Bronchial epithelial cell (primary cell): Measurements from ENCODE around the gene LCP2. TPM values are rescaled to one million over a fixed set of nuclear protein-coding genes. Genes with fewer than 3 reads are reported as not detected.

Experiments
- total RNA-seq: library from RNA; depleted of rRNA; stranded (reverse); fragments of >200 nt; gene quantifications from 2 replicates; pipeline ENCODE4 v1.2.1, GENCODE V29; 2014

LCP2 gene
- total RNA-seq, 1 donor from 2014 or later: not detected

Other genes starting within 250 kb of the LCP2 start
- not detected in 2 replicates for gene FOXI1, start 191.9 kb downstream of the LCP2 start, total RNA-seq
- gene C5orf58, start 64.8 kb downstream of the LCP2 start, total RNA-seq: not detected in 2 replicates
- not detected in 2 replicates for gene KCNMB1, start 91.6 kb upstream of the LCP2 start, total RNA-seq
- gene KCNIP1, start 206.2 kb upstream of the LCP2 start, total RNA-seq: under 0.01 TPM in 1 of 2 replicates, not detected in the other